Fibroblast of gingiva (primary cell): ENCODE data around the gene ADRM1.

ENCODE experiments used
- DNase-seq: peaks from one replicate; pipeline ENCODE4 v3.0.0-alpha.2; 2011; ENCODE audit warnings: low read depth

Gene ADRM1, protein sequence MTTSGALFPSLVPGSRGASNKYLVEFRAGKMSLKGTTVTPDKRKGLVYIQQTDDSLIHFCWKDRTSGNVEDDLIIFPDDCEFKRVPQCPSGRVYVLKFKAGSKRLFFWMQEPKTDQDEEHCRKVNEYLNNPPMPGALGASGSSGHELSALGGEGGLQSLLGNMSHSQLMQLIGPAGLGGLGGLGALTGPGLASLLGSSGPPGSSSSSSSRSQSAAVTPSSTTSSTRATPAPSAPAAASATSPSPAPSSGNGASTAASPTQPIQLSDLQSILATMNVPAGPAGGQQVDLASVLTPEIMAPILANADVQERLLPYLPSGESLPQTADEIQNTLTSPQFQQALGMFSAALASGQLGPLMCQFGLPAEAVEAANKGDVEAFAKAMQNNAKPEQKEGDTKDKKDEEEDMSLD

DNA sequence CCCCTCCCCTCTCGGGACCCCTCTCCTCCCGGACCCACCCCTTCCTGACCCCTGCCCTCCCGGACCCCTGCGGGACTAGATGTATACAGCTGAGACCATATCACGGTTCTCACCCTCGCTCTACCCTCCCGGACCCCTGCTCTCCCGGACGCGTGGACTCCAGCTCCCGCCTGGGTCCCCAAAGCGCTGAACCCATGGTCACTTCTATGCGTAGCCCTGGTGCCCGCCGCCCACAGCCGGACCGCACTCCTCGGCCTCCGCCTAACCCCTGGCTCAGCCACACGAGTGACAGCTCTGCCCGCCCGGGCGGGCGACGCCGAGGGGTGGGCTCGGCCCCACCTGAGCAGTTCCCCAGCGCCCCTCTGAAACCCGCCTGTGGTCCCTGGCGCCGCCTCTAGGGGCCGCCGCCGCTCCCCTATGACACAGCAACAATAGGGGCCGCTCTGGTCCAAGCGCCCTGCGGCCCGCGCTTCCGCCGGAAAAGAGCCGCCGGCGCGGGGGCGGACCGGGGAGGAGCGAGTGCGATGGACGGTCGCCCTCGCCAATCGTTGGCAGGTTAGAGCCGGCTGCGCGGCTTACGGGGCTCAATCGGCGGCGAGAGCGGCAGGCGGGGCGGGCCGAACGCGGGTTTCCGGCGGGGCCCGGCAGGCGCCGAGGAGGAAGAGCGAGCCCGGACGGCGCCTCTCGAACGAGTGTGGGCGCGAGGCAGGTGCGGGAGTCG lies at the start of gene ADRM1:
Gene ADRM1 (plus strand): TSS at position 657 of the 721 bp plus-strand sequence. CDS start 572 bp downstream, outside the sequence.
- peak; percentile 96 for DNase-seq

DNA sequence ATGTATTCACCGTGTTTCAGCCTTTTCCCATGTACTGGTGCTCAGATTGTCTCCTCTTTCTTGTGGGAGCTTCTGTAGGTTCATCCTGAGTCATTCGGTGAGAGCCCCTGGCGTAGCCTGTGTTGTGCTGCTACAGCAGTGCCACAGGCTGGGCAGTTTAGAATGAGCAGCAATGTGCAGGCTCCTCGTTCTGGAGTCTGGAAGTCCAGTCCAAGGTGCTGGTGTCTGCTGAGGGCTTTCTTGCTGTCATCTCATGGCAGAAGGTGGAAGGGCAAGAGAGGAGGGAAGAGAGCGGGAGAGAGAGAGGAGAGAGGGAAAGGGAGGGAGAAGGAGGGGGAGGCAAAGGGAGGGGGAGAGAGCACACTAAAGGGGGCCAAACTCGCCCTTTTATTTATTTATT lies 49.4 kb upstream of the ADRM1 start:
- DNase-seq, result no peak

DNA sequence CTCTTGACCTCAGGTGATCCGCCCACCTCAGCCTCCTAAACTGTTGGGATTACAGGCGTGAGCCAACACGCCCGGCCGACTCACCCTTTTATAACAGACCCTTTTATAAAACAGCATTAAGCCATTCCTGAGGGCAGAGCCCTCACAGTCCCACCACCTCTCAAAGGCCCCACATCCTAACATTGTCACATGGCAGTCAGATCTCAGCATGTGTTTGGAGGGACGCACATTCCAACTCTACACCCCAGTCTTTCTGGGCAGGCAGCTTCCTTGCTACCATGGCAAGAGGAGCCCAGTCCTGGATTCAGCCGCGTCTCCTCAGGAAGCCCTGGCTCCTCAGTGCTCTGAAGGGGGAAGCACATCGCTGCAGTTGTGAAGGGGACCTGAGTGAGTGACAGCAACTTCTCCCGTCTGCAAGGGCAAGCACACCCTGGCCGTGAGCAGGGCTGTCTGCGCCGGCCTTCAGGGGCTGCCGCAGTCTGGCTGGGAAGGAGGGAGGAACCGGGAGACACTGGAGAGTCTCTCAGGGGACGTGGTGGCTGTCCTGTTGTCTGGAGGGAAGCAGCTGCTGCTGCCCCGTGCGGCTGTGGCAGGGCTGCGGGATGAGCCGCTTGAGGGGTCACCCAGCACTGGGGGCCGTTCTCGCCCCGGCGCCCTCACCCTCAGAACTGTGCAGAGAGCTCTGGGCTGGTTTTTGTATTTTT lies 48.6 kb upstream of the ADRM1 start:
- DNase-seq, result no peak

DNA sequence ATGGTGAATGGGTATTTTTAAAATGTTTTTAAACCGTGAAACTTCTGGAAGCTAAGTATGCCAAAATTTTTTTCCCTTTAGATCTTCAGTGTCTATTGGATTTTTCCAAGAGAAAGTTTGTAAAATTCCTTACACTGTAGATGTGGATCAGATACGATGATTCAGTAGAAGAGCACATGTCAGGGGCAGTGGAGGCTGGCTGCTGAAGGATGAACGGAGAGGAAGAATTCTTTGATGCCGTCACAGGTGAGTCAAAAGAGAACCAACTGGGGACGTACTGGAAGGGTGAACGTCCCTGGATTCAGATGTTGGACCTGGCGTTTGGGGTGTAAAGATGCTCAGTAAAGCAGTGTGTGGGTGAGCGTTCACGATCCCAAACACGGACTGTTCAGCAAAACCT lies 46.8 kb upstream of the ADRM1 start:
- DNase-seq, result no peak

DNA sequence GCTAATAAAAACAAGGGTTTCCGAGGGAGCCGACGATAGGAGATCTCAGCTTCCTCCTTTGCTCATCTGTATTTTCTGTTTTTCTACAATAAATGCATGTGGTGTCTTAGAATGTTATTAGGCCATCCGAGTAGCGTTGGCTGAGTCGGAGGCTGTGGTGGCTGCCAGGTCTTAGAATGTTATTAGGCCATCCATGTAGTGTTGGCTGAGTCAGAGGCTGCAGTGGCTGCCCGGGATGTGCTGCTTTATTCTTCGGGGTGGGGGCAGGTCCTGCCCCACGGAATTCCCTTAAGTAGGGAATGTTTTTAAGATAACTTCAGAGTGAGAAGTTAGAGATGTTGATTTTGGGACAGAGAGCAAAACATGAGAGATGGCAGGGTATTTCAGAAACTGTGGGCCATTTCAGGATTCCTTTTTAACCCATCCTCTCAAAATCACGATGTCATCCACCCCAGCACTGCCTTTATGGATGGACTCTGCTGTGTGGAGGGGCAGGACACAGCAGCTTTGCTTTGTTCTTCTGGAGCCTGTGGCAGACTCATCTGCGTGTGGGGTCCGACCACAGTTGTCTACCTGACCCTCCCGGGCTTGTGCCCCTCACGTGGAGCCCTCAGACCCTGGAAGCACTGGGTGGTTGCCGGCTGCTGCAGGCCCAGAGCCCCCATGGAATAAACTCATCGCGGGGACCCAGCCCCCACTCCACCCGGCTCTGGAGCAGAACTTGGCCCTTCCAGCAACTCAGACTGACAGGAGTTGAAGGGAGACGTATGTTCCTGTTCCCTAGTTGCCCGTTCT lies 44.1 kb upstream of the ADRM1 start:
- peak; percentile 81 for DNase-seq

DNA sequence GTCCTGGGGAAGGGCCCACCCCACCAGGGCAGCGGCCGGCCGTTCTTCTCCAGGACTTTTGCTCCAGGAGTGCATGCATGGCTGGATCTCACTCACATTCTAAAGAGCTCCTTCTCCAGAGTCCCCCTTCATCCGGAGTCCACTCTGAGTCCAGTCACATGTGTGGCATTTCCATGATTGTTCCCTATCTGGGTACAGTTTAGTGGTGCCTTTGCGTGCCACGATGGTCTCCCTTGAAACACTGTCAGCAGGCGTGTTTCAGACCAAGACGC lies 43.6 kb upstream of the ADRM1 start:
- no peak for DNase-seq

DNA sequence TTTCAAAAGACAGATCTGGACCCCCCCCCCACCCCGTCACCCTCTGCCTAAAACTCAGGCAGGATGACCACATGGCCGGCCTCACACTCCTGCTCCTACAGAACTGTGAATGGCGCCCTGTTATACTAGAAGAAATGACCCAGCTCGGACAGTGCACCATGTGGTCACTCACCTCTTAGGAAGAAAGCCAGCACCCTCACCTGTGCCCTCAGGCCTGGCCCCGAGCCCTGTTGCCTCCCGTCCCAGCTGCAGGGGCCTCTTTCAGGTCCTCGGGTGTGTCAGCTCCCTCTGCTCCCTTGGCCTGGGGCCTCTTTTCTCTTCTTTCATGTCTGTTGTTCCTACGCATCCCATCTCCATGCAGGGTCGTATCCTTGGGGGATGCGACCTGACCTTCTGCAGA lies 40.7 kb upstream of the ADRM1 start:
- no peak for DNase-seq

DNA sequence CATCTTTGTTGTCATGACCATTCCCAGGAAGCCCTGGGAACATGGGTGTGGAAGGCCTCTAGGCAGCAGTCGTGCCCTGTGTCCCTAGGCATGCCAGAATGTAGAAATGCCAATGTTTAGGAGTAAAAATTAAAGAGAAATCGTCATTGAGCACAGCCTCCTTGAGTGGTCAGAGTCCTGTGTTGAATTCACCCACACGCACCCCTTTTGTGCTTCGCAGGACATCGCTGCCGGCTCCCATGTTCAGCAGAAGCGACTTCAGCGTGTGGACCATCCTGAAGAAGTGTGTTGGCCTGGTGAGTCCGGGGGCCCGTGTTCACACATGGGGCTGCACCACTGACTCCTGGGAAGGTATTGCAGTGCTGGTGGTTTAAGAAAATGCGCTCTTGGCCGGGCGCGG lies 39.4 kb upstream of the ADRM1 start:
- DNase-seq, result no peak

DNA sequence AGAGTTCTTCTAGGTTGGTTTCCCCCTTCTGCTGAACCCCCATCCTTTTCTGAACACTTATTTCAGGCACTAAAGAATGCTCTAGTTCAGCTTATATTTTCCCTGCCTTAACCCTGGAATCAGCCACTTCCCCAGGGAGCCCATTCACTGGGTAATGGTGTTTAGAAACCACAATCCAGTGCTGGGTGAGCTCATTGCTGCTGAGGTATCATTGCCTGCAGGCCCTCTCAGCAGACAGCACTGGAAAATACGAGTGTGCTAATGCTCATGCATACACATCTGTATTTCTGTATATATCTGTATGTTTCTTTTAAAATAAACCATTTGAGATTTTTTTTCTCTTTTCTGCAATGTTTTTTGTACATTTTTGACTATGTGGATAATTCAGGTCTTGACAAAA lies 37.4 kb upstream of the ADRM1 start:
- DNase-seq, result no peak

DNA sequence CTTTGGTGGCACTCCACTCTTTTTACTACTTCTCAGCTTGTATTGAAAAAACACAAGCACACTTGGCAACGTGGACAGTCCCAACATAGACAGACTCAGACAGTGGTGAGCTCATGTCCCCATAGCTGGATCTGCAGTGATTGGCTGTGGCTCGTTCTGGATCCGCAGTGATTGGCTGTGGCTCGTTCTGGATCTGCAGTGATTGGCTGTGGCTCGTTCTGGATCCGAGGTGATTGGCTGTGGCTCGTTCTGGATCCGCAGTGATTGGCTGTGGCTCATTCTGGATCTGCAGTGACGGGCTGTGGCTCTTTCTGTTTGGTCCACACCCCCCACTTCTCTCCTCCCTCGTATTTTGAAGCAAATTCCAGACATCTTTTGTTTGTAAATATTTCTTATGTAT lies 36.5 kb upstream of the ADRM1 start:
- no peak for DNase-seq

DNA sequence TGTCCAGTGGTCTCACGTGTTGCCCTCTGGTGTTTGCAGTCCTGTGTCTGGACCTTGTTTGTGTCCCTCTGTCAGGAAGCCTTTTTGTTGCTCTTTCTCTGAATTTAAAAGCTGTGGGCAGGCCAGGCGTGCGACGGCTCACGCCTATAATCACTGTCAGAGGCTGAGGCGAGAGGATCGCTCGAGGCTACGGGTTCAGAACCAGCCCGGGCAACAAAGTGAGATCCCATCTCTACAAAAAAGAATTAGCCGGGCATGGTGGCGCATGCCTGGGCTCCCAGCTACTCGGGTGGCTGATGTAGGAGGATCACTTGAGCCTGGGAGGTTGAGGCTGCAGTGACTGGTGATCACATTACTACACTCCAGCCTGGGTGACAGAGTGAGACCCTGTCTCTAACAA lies 35.9 kb upstream of the ADRM1 start:
- no peak for DNase-seq

DNA sequence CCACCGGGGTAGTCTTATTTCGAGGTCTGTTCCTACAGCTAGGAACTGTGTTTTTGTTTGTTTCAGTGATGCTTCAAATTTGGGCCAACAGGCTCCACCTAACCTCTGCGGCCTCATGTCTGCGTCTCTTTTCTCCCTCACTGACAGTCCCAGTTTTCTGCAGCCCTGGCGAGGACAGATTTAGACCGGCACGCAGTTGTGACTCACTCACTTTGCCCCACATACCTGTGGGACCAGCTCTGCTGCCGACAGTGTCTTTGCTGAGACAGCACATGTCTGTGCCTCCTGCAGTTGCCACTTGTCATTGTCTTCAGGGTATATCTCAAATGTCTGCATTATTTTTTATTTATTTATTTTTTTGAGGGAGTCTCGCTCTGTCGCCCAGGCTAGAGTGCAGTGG lies 35.3 kb upstream of the ADRM1 start:
- no peak for DNase-seq

DNA sequence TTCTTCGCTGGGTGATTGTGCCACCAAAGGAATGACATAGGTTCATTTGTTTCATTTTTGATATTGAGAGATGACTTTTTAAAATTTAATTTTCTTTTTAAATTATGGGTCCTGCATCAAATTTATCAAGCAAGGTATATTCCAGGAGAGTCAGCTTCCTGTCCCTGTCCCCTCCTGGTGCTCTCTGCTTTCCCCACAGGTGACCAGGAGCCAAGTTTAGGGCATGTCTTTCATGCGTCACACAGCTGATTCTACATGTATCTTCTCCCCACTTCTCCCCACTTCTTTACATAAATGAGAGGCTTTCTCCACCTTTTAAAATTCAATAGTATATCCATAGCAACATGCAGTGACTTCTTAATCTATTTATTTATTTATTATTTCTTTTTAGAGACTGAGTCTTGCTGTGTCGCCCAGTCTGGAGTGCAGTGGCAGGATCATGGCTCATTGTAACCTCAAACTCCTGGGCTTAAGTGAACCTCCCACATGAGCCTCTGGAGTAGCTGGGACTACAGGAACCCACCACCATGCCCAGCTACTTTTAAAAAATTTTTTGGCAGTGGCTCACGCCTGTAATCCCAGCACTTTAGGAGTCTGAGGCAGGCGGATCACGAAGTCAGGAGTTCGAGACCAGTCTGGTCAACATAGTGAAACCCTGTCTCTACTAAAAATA lies 34.4 kb upstream of the ADRM1 start:
- DNase-seq, result no peak

DNA sequence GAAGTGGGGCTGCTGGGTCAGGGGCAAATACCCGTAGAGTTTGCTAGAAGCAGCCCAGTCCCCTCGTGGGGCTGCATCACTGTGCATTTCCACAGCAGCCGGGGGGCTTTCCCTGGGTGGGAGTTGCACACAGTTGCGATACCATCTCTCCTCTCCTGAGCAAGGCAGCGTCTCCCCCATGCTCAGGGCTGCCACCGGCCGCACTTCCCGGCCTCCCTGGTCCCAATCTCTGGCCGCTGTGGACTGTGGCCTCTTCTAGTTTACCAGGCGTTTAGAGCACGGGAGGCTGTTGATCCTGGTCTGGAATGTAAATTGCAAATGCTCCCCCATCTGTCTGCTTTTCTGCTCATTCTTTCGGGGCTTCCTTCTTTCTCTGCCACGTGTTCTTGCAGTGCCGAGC lies 33.4 kb upstream of the ADRM1 start:
- no peak for DNase-seq

DNA sequence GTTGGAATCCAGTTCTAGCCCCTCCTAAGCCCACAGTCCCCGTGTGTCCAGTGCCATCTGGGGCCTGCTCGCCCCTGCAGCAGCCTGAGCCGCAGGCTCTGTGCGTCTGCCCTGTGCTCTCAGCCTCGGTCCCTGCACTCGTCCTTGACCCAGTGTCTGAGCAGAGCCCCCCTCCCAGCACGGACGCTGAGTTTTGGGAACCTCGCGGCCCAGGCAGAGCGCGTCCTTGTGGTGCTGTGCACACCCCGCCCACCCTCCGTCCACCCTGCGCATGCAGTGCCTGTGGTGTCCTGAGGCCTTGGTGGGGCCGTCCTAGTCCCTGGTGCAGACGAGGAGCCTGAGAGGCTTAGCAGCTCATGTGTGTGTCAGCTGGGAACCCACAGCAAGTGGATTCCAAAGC lies 32.9 kb upstream of the ADRM1 start:
- no peak for DNase-seq

DNA sequence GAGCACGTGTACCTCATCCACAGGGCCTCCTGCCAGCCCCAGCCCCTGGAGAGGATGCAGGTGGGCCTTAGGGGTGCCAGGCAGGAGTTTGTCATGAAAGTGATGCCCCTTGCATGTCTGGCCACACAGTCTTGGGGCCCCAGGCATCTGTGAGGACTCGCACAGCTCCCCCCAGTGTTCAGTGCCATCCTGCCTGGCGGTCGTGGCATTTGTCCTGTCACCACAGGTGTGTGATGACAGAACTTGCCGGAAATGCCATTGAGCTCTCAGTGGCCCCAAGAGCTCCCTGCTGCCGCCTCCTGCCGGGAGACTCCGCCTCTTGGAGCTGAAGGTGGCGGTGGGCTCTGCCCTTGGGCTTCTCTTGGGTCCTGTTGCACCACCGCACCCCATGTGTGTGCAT lies 30.6 kb upstream of the ADRM1 start:
- no peak for DNase-seq

DNA sequence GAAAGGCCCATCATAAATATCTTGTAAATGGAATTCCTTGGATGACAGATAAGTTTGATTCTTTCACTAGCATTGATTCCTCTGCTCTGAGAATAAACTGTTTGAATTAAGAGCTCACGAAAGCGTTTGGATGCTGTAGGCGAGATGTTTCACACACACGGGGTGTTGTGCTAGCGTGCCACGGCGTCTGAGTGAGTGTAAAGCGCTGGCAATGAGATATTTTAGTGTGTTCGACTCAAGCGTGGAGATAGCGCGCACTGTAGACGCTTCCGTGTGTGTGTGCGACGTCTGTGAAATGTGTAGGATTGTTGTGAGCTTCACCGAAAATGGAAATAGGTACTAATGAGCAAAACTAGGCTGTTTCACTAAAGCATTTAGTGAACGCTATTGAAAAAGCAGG lies 29.4 kb upstream of the ADRM1 start:
- DNase-seq, result no peak

DNA sequence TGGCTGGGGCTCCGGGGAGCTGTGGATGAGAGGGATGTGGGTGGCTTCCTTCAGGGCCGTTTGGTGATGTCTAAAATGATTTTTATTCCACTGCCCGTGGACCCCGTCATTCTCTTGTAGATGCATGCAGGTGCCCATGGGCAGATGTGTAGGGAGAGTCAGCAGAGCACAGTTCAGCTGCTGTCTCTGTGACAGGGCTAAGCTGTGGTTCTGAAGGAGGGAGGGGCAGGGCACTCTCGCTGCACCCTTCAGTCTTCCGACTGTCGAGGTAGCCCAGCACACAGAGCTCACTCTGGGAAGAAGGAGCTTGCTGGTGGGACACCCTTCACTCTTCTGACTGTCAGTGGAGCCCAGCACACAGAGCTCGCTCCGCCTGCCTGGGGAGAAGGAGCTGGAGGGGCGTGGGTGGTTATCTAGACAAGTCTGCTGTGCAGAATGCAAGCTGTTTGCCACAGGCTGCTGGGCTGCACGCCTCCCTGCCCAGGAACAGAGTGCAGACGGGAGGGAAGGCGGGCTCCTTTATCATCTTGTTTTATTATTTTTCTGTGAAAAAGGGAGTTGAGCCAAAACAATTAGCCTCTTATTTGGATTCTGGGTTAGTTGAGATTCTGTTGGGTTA lies 28.4 kb upstream of the ADRM1 start:
- no peak for DNase-seq

DNA sequence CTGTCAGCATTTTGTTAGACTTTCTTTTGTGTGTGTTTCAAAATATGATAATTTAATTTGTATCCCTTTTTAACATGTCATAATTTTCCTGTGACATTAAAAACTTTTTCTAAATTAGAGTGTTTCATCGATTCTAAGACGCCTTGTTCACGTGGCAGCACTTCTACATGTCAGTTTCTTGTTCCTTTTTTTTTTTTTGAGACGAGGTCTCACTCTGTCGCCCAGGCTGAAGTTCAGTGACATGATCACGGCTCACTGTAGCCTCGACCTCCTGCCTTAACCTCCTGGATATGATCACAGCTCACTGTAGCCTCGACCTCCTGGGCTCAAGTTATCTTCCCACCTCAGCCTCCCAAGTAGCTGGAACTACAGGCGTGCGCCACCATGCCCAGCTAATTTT lies 27.6 kb upstream of the ADRM1 start:
- no peak for DNase-seq

DNA sequence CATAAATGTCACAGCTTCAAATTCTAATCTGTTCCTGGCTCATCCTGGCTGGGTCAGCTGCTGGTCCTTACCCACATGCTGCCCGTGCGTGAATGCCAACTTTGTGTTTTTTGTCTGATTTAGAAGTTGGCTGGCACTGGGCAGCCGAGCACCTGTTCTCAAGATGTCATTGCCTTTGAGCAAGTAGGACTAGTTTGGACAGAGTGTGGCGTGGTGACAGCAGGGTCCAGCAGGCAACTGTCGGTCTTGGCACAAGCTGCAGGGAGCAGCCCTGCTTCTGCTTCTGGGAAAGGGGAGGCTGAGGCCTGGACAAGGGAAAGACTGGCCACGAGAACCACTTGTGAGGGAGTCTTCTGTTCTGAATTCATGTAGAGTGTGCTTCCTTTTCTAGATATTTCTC lies 26.4 kb upstream of the ADRM1 start:
- DNase-seq, result no peak

DNA sequence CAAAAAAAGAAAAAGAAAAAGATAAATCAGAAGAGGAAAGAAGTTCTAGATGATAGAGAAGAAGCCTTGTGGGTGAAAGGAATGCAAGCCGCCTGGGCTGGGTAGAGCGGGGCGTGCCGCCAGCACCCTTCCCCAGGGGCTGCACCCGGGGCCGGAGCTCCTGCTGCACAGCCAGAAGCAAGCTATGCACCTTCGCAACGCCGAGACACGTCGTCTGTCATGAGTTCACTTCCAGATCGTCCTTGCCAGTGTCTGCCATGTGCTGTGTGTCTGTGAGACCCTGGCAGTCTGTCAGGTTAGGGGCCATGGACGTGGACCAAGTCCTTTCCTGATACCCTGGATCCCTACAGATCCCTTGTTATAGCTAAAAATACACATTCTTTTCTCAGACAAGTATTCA lies 25.5 kb upstream of the ADRM1 start:
- no peak for DNase-seq

DNA sequence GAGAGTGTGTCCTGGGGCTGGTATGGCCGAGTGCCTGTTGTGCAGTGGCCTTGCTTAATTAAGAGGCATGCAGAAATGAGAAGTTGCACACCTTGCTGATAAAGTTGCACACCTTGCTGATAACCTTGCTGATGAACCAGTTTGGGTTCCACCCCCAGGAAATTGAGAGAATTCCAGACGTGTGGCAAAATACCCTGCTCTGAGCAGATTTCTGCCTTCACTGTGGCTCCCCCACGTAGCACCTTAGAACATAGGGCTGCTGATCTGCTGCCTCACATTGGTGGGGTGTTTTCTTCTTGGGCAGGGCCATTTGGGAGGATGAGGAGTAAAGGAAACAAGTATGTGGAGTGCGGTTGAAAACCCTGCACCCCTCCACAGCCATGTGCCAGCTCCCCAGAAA lies 22.5 kb upstream of the ADRM1 start:
- no peak for DNase-seq
